22Rv1 (cell line): ENCODE data around the gene MEIS2.

Source experiments
- H3K27ac ChIP-seq: fragments of 450-650 bp; 2 replicates; pipeline ENCODE4 v1.5.1; 2017
- ZFX ChIP-seq: fragments of 450-650 bp; IDR thresholded peaks from 2 replicates; pipeline ENCODE4 v1.6.1; 2017; ENCODE audit warnings: antibody characterized with exemption, borderline replicate concordance
- TF ChIP-seq, protein P1 (sequence below): fragments of 450-650 bp; IDR thresholded peaks from 2 replicates; pipeline ENCODE4 v1.5.1; 2017; ENCODE audit warnings: mild to moderate bottlenecking

The MEIS2 gene

DNA sequence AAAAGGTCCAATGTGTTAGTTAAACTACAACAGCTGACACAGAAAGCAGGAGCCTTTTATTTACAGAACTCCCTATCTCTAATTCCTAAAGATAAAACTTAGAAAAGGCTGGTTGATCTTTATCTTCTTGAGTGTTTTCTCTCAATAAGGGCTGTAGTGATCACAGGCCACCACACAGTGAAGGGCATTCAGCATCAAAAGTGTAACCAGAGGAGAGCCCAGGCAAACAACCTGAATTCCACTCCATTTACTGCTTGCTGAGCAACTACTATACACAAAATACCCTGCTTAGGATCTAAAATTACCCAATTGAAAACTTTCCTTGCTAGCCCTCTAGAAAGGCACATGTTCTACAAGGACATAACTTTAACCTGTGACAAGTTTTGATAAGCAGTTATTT lies 122.7 kb downstream of the MEIS2 start:
- no peak overlapping the region for H3K27ac ChIP-seq
- TF ChIP-seq, protein P1, sequence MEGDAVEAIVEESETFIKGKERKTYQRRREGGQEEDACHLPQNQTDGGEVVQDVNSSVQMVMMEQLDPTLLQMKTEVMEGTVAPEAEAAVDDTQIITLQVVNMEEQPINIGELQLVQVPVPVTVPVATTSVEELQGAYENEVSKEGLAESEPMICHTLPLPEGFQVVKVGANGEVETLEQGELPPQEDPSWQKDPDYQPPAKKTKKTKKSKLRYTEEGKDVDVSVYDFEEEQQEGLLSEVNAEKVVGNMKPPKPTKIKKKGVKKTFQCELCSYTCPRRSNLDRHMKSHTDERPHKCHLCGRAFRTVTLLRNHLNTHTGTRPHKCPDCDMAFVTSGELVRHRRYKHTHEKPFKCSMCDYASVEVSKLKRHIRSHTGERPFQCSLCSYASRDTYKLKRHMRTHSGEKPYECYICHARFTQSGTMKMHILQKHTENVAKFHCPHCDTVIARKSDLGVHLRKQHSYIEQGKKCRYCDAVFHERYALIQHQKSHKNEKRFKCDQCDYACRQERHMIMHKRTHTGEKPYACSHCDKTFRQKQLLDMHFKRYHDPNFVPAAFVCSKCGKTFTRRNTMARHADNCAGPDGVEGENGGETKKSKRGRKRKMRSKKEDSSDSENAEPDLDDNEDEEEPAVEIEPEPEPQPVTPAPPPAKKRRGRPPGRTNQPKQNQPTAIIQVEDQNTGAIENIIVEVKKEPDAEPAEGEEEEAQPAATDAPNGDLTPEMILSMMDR: no peak
- no peak for TF ChIP-seq ZFX

DNA sequence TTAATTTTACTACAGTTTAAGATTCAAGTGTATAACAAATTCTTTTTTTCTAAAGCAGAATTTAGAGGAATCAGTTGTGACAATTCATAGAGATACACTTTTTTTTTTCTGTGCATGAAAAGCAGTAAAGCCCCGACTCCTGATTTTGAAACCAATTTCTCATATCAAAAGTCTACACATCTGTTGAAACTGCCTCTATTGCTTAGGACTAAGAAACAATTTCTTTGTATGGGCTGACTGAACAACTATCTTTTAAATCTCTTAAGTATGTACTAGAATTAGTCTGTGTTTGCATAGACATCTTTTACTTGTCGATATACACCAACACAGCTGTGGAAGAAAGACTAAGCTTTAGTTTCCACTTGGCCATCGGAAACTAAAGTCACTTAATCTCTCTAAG lies 127.6 kb downstream of the MEIS2 start:
- no peak for TF ChIP-seq ZFX
- TF ChIP-seq, protein P1: no peak
- no peak overlapping the region for H3K27ac ChIP-seq

DNA sequence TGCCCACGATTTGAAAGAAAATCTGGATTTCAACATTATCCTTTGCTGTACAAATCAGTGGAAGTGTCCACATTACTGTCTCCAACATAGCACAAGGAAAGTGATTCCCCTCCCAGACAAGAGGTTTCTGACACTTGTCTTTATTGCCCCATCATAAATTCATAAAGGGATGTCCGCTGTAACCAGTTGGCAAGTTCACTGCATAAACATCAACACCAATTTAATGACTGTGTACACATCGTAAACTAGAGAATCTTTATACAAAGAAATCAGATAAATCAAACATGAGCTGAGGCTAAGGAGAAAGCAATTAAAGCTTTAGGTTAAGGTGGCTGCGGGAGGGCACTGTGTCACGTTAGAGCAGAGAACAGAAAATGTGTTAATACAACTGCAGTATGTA lies 129.8 kb downstream of the MEIS2 start:
- no peak for TF ChIP-seq ZFX
- TF ChIP-seq, protein P1: no peak
- H3K27ac ChIP-seq: no peak overlapping the region

DNA sequence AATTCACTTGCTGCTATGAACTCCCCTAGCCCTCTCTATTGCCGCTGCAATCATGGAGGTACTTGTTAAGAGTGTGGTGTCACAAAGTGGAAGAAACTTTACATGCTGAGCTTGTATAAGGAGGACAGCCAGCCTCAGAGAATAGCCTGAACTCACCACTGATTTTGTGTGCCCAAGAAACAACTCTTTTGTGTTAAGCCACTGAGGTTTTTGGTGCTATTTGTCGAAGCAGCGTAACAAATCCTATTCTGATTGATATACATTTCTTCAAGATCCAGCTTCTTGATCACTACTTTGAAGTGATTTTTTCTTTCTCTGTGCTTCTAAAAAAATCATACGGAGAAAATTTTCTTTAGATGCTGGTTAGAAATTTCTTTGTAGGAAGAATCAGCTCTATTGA lies 132.4 kb downstream of the MEIS2 start:
- TF ChIP-seq, protein P1: no peak
- no peak for TF ChIP-seq ZFX
- H3K27ac ChIP-seq: no peak overlapping the region

DNA sequence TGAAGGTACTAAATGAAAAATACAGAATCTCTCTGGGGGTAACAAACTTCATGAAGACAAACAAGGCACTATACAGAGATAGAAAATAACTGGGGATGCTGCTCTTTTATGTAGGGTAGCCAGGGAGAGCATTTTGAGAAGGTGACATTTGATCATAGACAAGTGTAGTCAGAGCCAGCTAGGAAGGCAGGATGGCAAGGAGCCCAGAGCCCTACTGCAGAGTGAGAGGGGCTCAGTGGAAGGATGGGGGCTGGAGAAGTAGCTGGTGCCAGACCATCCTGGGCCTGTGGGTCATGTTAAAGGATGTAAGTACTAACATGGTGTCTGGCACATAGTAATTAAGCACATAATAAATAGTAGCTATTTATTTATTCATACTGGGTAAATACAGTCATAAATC lies 133.6 kb downstream of the MEIS2 start:
- H3K27ac ChIP-seq: no peak overlapping the region
- TF ChIP-seq, protein P1: no peak
- no peak for TF ChIP-seq ZFX

DNA sequence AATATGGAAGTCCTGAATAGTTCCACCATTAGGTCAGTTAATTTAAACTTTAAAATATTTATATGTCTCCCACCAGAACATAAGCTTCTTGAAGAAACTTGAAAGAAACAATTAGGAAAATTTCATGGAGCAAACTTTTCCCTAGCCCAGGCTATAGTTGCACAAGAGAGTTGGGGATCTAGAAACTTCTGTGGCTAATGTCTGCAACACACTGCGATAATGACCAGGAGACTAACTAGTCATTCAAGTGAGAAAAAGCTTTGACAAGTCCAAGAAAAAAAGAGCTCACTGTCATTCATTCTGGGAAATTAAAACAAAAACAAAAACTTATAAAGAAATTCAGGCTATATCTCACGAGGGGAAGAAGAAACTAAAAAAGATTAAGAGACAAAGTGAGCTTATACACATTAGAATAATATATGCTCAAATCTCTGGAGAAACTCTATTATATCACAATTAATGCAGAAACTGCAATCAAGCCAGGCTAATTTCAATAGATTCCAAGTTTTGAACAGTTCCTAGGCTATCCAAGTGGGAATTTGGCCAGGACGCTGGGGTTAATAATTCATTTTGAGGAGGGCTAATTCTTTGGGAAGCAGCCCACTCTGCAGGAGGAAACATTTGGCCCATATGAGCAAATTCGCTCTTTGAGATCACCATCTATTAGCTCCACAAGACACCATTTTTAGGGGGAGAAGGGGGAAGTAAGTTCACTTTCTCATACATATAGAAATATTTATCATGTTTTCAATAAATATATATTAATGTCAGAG lies 134.6 kb downstream of the MEIS2 start:
- TF ChIP-seq, protein P1: no peak
- TF ChIP-seq ZFX: no peak
- no peak overlapping the region for H3K27ac ChIP-seq

DNA sequence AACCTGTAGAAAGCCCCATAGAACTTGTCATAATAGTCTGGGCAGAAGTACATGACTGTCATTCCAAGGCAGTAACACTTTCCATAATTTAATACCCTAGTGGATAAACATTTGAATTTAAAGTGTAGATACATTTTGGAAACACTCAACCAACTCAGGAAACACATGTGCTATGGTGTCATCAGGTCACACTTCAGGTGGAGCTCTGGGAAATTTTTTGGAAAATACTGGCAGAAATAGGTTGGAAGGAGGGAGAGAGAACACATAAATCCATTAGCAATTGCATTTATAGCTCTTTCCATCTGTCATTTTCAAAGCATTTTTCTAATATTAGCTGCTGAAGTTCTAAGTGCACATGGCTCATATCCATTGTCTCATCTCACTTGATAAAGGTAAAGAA lies 135.7 kb downstream of the MEIS2 start:
- H3K27ac ChIP-seq: no peak overlapping the region
- no peak for TF ChIP-seq ZFX
- TF ChIP-seq, protein P1: no peak
